CD4-positive, alpha-beta T cell treated with Interleukin-4 for 1 hour (primary cell): ENCODE data around the gene CCDC142.
A peak's percentile ranks its signal among the peaks of the same experiment; 100 is the strongest.
"Not testable (repeated sequence)": the region's sequence is repeated elsewhere in the genome, so short reads cannot be mapped to it uniquely, and the experiment has no call there.

Source experiments
- DNase-seq, 2 donors: peaks; one replicate each; pipeline ENCODE4 v3.0.0-alpha.2; 2020 to 2022

CCDC142 gene

GRCh38 chr2:74470742-74471141, 12.1 kb downstream of the CCDC142 start:
- DNase-seq, result not testable (repeated sequence)

DNA sequence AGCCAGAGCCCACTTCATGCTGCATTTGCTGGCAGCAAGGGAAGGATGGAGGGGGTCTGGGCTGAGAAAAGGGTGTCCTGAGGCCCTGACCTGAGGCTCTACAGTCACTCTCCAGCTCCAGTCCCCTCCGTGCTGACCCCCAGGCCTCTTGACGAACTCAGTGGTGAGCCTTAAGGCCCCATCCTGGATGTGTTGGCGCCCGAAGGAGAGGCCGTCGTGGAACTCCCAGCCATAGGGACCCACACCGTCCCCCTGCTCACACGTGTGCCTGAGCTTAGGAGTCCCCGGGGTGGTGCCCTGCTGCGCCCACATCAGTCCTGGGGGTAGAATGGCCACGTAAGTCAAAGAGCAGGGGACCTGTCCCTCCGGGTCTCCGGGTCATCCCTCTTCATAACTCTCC, 18.4 kb downstream of the CCDC142 start:
- DNase-seq, result no peak

DNA sequence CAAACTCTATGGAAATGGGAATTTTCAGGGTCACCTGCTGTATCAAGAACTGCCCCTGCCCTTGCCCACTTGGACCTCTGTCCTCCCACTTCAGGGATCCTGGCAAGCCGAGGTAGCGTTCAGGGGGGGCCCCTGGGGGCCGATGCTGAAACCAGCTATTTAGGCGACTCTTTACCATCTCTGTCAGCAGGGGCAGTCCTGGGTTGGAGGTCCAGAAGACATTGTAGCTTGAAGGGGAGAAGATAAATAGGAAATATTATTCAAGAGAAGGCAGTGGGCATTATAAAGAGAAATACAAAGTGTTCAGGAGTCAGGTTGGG, 20.1 kb downstream of the CCDC142 start:
- DNase-seq, result no peak

GRCh38 chr2:74462054-74462785, 20.6 kb downstream of the CCDC142 start:
- DNase-seq, result no peak

DNA sequence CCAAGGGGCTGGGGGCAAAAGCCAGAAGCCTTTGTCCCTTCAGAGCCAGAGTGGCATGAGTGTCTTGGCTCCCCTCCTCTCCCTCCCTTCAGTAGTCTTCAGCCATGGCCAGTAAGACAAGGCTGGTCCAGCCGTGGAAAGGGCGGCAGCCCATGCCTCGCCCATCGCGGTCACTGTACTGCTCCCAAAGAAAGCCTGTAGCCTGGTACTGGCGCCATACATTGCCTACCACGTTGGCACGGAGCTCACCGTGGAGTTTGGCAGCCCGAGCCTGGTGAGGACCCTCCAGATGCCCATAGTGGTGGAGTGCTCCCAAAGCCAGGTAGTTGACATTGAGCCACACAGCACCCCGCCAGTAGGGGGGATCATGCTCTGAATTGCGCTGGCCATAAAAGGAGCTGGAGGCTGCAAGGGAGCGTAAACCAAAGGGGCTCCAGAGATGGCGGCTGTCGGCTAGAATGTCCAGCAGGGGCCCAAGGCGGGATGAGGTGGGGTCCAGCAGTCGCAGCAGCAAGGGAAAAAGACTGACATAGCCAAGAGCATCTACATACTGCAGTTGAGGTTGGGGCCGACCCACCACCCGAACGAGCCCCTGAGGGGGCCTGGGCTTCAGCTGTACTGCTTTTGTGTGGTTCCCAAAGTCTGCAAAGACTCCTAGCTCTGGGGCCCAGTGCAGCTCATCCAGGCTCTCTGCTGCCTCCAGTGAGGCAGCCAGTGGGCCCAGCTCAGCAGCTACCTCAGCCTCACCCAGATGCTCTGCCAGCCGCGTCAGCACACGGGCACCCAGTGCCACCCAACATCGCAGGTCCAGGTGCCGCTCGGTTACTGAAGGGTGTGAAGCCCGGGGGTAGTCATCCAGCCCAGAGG, 21.4 kb downstream of the CCDC142 start:
- DNase-seq, result no peak

DNA sequence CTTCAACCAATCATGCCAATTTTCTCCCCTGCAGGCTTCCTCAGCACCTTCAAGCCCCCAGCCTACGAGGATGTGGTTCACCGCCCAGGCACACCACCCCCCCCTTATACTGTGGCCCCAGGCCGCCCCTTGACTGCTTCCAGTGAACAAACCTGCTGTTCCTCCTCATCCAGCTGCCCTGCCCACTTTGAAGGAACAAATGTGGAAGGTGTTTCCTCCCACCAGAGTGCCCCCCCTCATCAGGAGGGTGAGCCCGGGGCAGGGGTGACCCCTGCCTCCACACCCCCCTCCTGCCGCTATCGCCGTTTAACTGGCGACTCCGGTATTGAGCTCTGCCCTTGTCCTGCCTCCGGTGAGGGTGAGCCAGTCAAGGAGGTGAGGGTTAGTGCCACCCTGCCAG, 22.6 kb downstream of the CCDC142 start:
- DNase-seq, result not testable (repeated sequence)

DNA sequence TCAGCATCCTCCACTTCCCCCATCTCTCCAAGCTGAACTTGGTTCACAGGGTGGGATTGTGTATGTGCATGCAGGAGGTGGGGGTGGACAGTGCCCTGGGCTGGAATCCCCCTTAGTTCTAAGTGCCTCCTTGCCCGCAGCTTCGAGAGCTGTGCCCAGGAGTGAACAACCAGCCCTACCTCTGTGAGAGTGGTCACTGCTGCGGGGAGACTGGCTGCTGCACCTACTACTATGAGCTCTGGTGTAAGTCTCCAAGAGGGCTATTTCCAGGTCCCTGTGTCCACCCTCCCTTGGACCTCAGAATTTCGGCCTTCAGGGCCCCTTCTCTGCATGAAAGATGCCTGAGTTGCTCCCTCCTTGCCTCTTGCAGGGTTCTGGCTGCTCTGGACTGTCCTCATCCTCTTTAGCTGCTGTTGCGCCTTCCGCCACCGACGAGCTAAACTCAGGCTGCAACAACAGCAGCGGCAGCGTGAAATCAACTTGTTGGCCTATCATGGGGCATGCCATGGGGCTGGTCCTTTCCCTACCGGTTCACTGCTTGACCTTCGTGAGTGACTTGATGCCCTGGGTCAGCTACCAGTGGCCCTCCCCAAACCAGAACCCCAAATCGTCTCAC, 23.2 kb downstream of the CCDC142 start:
- DNase-seq, result not testable (repeated sequence)

DNA sequence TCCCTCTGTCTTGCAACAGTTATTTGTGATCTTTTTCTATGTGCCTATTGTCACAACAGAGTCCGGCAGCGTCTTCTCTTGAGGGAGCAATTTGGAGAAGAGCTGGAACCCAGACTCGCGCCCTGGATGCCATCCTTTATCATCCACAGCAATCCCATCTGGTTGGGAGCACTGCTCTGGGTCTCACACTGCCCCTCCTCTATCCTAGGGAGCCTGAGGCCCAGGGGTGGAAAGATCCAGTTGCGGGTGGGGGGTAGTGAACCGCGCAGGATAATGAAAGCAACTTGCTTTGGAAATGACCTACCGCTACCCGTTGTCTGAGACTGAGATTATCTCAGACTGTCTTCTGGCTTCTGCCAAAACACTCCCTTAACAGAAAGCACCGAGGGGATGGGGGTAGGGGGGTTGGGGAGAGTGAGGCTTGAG, 23.8 kb downstream of the CCDC142 start:
- no peak for DNase-seq

DNA sequence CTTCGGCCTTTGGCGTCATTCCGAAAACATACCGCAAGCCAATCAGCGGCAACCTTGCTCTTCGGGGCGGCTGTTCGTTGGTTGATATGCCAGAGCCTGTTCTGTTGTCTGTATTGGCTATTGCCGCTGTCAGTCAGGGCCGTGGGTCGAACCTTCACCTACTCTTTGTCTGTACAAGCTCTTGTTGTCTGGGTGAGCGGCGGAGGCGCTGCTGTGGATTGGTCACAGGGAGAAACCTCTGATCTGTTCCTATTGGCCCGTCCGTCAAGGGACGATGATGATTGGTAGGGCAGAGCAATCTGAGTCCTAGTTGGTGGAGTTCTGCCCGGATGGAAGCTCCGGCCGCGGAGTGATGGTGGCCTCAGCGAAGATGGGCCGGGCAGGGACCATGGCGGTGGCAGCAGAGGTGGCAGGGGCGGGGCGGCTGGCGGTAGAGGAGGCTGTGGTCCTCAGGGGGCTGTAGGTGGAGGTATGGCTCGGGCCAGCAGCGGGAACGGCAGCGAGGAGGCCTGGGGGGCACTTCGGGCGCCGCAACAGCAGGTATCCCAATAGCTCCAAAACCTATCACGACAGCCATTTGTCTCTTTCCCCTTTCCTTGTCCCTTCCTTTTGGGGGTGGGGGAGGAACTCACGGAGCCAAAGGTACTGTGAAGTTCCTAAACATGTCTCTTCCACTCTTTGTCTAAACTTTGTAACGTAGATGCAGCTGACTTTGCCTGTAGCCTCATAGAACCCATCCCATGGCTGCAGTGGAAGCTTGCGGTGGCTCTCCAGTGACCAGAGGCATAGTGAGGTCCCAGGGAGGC, 24.5 kb downstream of the CCDC142 start, which contains the start of gene WBP1:
Gene WBP1, plus strand, starts transcription at position 307 of the 806 bp plus-strand sequence. Its CDS starts 165 bp downstream, at position 472.
- DNase-seq, result peak; percentile 100

- peak; percentile 87 for DNase-seq
These were observed 25.2 kb downstream of the CCDC142 start for GRCh38 chr2:74457549-74458131.

- DNase-seq, result no peak
These were observed 25.7 kb downstream of the CCDC142 start for GRCh38 chr2:74457129-74457548.

- DNase-seq, result peak; percentile 98 to 99
These were observed 27.9 kb downstream of the CCDC142 start, which contains the start of gene INO80B for GRCh38 chr2:74454654-74455511. INO80B (plus strand) TSS chr2:74455087; CDS start chr2:74455117, 30 bp downstream.

GRCh38 chr2:74450570-74451190, 32.1 kb downstream of the CCDC142 start:
- DNase-seq, result no peak

GRCh38 chr2:74448771-74449170, 34.0 kb downstream of the CCDC142 start:
- no peak for DNase-seq

- no peak for DNase-seq
These were observed 35.4 kb downstream of the CCDC142 start for GRCh38 chr2:74447230-74447999.

GRCh38 chr2:74444498-74445318, 38.1 kb downstream of the CCDC142 start:
- DNase-seq, result no peak

GRCh38 chr2:74442483-74443297, 40.1 kb downstream of the CCDC142 start:
- not testable (repeated sequence) for DNase-seq
